ENCODE data around the gene BOC. TPM values are rescaled to one million over a fixed set of nuclear protein-coding genes. Genes with fewer than 3 reads are reported as not detected.

Gene BOC
- total and polyA plus RNA-seq, 2 of the 8 experiments (the other 6 are each of a cell fraction or from before 2014, with no cell fraction given): 6.9 to 9.3 TPM

DNA sequence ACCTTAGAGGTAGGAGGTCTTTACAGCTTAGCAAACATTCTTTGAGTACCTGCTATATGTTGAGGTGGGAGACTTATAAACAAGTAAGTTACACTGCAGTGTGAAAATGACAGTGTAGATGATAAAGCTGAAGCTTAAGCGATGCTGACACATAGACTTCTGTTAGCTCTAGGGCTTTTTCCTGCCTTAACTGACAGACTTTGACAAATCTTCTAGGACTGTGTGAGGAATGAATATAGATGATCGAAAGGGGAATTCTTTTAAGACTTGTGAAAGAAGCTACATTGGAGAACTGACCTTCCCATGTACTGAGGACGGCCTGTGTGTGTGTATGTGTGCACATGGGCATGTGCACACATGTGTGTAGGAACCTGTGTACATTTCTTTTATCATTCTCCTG is 22.7 kb downstream of the BOC start:
- Histone ChIP-seq H4K8ac (ENCODE audit: extremely low read depth, insufficient read depth, low read length) (no peak overlapping the region), H3K27me3 (replicated peaks in 1 of 4; ENCODE audit: control insufficient read depth in 3 of 4, extremely low read depth in 1 of 4, insufficient read depth in 3 of 4, low read length in 3 of 4) (no peaks in the 10 kb centered on the region), H2AFZ (ENCODE audit: low read length) (no peak overlapping the region), H2AK5ac (ENCODE audit: low read depth, low read length) (no peak overlapping the region), H4K20me1 (replicated peaks in 1 of 2; ENCODE audit: control insufficient read depth in 1 of 2, insufficient read depth in 2 of 2, low read length in 2 of 2) (no peaks in the 10 kb centered on the region), H2BK5ac (ENCODE audit: low read depth, low read length) (no peak overlapping the region), H3K4me3 (ENCODE audit: extremely low read depth in 1 of 4, insufficient read depth in 2 of 4, low read depth in 3 of 4, low read length in 4 of 4) (no peak overlapping the region), H3K36me3 (ENCODE audit: control insufficient read depth in 2 of 4, insufficient read depth in 4 of 4, low read length in 3 of 4) (no peaks in the 10 kb centered on the region), H3K4ac (replicated peaks; ENCODE audit: insufficient read length, low read depth, low read length) (no peak overlapping the region), H3K27ac (ENCODE audit: low read depth, low read length) (no peak overlapping the region), H4K5ac (ENCODE audit: insufficient read length, low read depth, low read length) (no peak overlapping the region), H3K79me1 (ENCODE audit: low read depth, low read length) (no peaks in the 10 kb centered on the region), H3K9ac (replicated peaks in 1 of 4; ENCODE audit: extremely low read depth in 1 of 4, low read depth in 3 of 4, low read length in 3 of 4) (no peak overlapping the region), H3K56ac (replicated peaks; ENCODE audit: insufficient read length, low read depth, low read length) (no peak overlapping the region), H3K79me2 (ENCODE audit: control insufficient read depth in 1 of 2, insufficient read depth in 2 of 2, low read length in 2 of 2) (no peaks in the 10 kb centered on the region), H3K23me2 (ENCODE audit: low read depth, low read length) (no peaks in the 10 kb centered on the region), H3K4me1 (replicated peaks in 1 of 4; ENCODE audit: control insufficient read depth in 3 of 4, insufficient read depth in 4 of 4, low read length in 3 of 4) (peaks cover 2 to 9% (median 6%) of the 10 kb centered on the region in 4 experiments; a peak in 5 of 7 replicates), H4K91ac (replicated peaks; ENCODE audit: insufficient read length, low read length) (no peak overlapping the region), H3K18ac (ENCODE audit: extremely low read depth, low read length) (no peak overlapping the region), H2BK12ac (ENCODE audit: low read depth, low read length) (no peak overlapping the region), H2BK15ac (ENCODE audit: low read length) (no peak overlapping the region), H2BK120ac (replicated peaks; ENCODE audit: low read depth, low read length) (no peak overlapping the region), H3K4me2 (ENCODE audit: insufficient read depth in 1 of 2, low read depth in 2 of 2, low read length in 2 of 2) (no peak overlapping the region), H2BK20ac (ENCODE audit: low read length) (no peak overlapping the region), H3K23ac (ENCODE audit: insufficient read length) (no peak overlapping the region), H3K9me3 (ENCODE audit: insufficient read depth in 2 of 2, low read depth in 1 of 2, low read length in 1 of 2) (no peaks in the 10 kb centered on the region), H3K14ac (ENCODE audit: insufficient read length) (no peak overlapping the region)
- FAIRE-seq (no peak), DNase-seq (ENCODE audit: low read depth in 1 of 2, low spot score in 2 of 2) (no peak)
- 88% methylated on average over 3 of the region's 3 CpGs; no CpG with 5 or more reads in 1 of the 2 experiments for WGBS, 2 experiments (ENCODE audit: extremely low coverage in 1 of 2, insufficient coverage in 1 of 2, insufficient read length in 1 of 2, insufficient replicate concordance in 2 of 2, low coverage in 1 of 2, low lambda C conversion rate in 2 of 2, missing lambda C conversion rate in 1 of 2)
- CTCF ChIA-PET (ENCODE audit: partially characterized antibody): interaction anchor here (0.6 to 3.2 kb wide), 14 partner anchors 10 to 156 kb away, joined by 3 to 15 read pairs (median 5); partner anchors contain the start of gene BOC
- POLR2A ChIA-PET (ENCODE audit: partially characterized antibody): interaction anchor here (1.3 kb wide), 1 partner anchor 13 kb away, joined by 3 read pairs; no protein-coding TSS in a partner anchor
- TF ChIP-seq MAFK (IDR thresholded peaks at IDR 0.05; ENCODE audit: low read depth, low read length): no peak
- no peak for TF ChIP-seq JUND (IDR thresholded peaks at IDR 0.05; ENCODE audit: low read length)
- TF ChIP-seq EZH2 (IDR thresholded peaks at IDR 0.05; ENCODE audit: low read depth, low read length, severe bottlenecking): no peak
- TF ChIP-seq CHD2 (IDR thresholded peaks at IDR 0.05; ENCODE audit: low read length): no peak
- TF ChIP-seq, protein P1, sequence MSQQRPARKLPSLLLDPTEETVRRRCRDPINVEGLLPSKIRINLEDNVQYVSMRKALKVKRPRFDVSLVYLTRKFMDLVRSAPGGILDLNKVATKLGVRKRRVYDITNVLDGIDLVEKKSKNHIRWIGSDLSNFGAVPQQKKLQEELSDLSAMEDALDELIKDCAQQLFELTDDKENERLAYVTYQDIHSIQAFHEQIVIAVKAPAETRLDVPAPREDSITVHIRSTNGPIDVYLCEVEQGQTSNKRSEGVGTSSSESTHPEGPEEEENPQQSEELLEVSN (IDR thresholded peaks at IDR 0.05): no peak
- TF ChIP-seq, protein P2, sequence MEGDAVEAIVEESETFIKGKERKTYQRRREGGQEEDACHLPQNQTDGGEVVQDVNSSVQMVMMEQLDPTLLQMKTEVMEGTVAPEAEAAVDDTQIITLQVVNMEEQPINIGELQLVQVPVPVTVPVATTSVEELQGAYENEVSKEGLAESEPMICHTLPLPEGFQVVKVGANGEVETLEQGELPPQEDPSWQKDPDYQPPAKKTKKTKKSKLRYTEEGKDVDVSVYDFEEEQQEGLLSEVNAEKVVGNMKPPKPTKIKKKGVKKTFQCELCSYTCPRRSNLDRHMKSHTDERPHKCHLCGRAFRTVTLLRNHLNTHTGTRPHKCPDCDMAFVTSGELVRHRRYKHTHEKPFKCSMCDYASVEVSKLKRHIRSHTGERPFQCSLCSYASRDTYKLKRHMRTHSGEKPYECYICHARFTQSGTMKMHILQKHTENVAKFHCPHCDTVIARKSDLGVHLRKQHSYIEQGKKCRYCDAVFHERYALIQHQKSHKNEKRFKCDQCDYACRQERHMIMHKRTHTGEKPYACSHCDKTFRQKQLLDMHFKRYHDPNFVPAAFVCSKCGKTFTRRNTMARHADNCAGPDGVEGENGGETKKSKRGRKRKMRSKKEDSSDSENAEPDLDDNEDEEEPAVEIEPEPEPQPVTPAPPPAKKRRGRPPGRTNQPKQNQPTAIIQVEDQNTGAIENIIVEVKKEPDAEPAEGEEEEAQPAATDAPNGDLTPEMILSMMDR (IDR thresholded peaks at IDR 0.05; ENCODE audit: control extremely low read depth in 1 of 3, insufficient read depth in 1 of 3, low read depth in 1 of 3, low read length in 3 of 3): no peak
- no peak for TF ChIP-seq TBP (IDR thresholded peaks at IDR 0.05; ENCODE audit: low read depth, low read length)
- TF ChIP-seq SRF (IDR thresholded peaks at IDR 0.05; ENCODE audit: low read depth, low read length): no peak
- no peak for TF ChIP-seq TEAD4 (IDR thresholded peaks at IDR 0.05; ENCODE audit: low read depth, low read length)
- no peak for TF ChIP-seq SIRT6 (IDR thresholded peaks at IDR 0.05; ENCODE audit: low read length)
- no peak for TF ChIP-seq FOSL1 (IDR thresholded peaks at IDR 0.05; ENCODE audit: insufficient read depth, low read depth, low read length)
- TF ChIP-seq SP4 (IDR thresholded peaks at IDR 0.05; ENCODE audit: low read length): no peak
